HepG2 (cell line): Measurements from ENCODE around the gene TMCC1. TPM values are rescaled to one million over a fixed set of nuclear protein-coding genes. Genes with fewer than 3 reads are reported as not detected.

ENCODE experiments used
- ASH2L ChIP-seq: fragments of 300-600, 200-600 bp; sonication (generic); IDR thresholded peaks from 2 replicates; pipeline ENCODE4 v1.7.0; 2017; ENCODE audit warnings: low read depth, mild to moderate bottlenecking, moderate library complexity, mixed read lengths, low read length; ENCODE audit not compliant: insufficient read length
- ATF7 ChIP-seq, 2 experiments: fragments of 450-650 bp in 1 of 2; sonication (generic) in 1 of 2; formaldehyde crosslinking in 1 of 2; IDR thresholded peaks; 2 replicates each; pipeline versions ENCODE4 v1.4.0 to v1.6.1; 2016 to 2020; ENCODE audit warnings: antibody characterized with exemption in 1 of 2, mild to moderate bottlenecking in 1 of 2, missing genetic modification reagents in 1 of 2
- CCAR2 ChIP-seq: fragments of 200-400 bp; formaldehyde crosslinking; optimal IDR thresholded peaks from 2 replicates; pipeline ENCODE3; 2018; ENCODE audit warnings: low read depth, mild to moderate bottlenecking, low read length, moderate library complexity
- CREM ChIP-seq, 2 experiments: sonication (generic) in 1 of 2; formaldehyde crosslinking in 1 of 2; IDR thresholded peaks; 2 replicates each; pipeline versions ENCODE4 v1.4.0 to v1.6.1; 2016 to 2020; ENCODE audit warnings: antibody characterized with exemption in 1 of 2, mild to moderate bottlenecking in 1 of 2, missing genetic modification reagents in 1 of 2
- GPN1 ChIP-seq: sonication (generic); formaldehyde crosslinking; IDR thresholded peaks from 2 replicates; pipeline ENCODE4 v1.5.1; 2020; ENCODE audit warnings: missing genetic modification reagents, borderline replicate concordance
- MED1 ChIP-seq: sonication (generic); formaldehyde crosslinking; IDR thresholded peaks from 2 replicates; pipeline ENCODE4 v1.4.0; 2020; ENCODE audit warnings: missing genetic modification reagents
- MTERF4 ChIP-seq: sonication (generic); formaldehyde crosslinking; IDR thresholded peaks from 2 replicates; pipeline ENCODE4 v1.8.0; 2023; ENCODE audit warnings: mild to moderate bottlenecking, missing genetic modification reagents
- PRMT3 ChIP-seq: sonication (generic); formaldehyde crosslinking; IDR thresholded peaks from 2 replicates; pipeline ENCODE4 v1.8.1; 2022; ENCODE audit warnings: low read depth, mild to moderate bottlenecking, moderate library complexity, missing genetic modification reagents, borderline replicate concordance
- SAP130 ChIP-seq: IDR thresholded peaks from 2 replicates; pipeline ENCODE4 v1.6.1; 2016; ENCODE audit warnings: low read depth
- TFE3 ChIP-seq: IDR thresholded peaks from 2 replicates; pipeline ENCODE4 v1.6.1; 2016
- ZBTB26 ChIP-seq: IDR thresholded peaks from 2 replicates; pipeline ENCODE4 v1.6.1; 2016; ENCODE audit warnings: missing compliant biosample characterization, missing genetic modification reagents, borderline replicate concordance
- ZNF17 ChIP-seq: sonication (generic); formaldehyde crosslinking; IDR thresholded peaks from 2 replicates; pipeline ENCODE4 v1.5.0; 2020; ENCODE audit warnings: mild to moderate bottlenecking, missing genetic modification reagents
- ZNF496 ChIP-seq: sonication (generic); formaldehyde crosslinking; IDR thresholded peaks from 2 replicates; pipeline ENCODE4 v1.8.1; 2023; ENCODE audit warnings: mild to moderate bottlenecking, moderate library complexity, missing genetic modification reagents; ENCODE audit not compliant: insufficient replicate concordance
- ZSCAN20 ChIP-seq: sonication (generic); formaldehyde crosslinking; IDR thresholded peaks from 2 replicates; pipeline ENCODE4 v1.4.0; 2020; ENCODE audit warnings: missing genetic modification reagents, mild to moderate bottlenecking, borderline replicate concordance
- polyA plus RNA-seq, 8 experiments: library from polyadenylated mRNA; depleted of rRNA in 3 of 8; stranded (reverse) in 7 of 8; unstranded in 1 of 8; fragments of >200 nt; fragmentation: Illumina TruSeq in 4 of 8; extraction: Trizol in 4 of 8; gene quantifications; 2 replicates each; pipeline versions ENCODE4 v1.2.1 to v1.2.3, GENCODE V29; 2011 to 2016; ENCODE audit warnings: low read depth in 4 of 8, missing spikeins in 1 of 8, mixed read lengths in 1 of 8; ENCODE audit not compliant: insufficient read depth in 1 of 8
- total RNA-seq, 5 experiments: library from RNA; depleted of rRNA; stranded (reverse); fragments of >200 nt; fragmentation: Illumina TruSeq; extraction: Trizol; gene quantifications; 2 replicates each; pipeline ENCODE4 v1.2.3, GENCODE V29; 2016; ENCODE audit warnings: low read depth in 1 of 5
- TF ChIP-seq, protein P1 (sequence below): sonication (generic); formaldehyde crosslinking; IDR thresholded peaks from 2 replicates; pipeline ENCODE4 v1.9.0; 2021; ENCODE audit warnings: missing genetic modification reagents, borderline replicate concordance
- TF ChIP-seq, protein P2 (sequence below): sonication (generic); formaldehyde crosslinking; IDR thresholded peaks from 2 replicates; pipeline ENCODE4 v1.8.1; 2023; ENCODE audit warnings: mild to moderate bottlenecking, missing genetic modification reagents, borderline replicate concordance
- TF ChIP-seq, protein P3 (sequence below): IDR thresholded peaks from 2 replicates; pipeline ENCODE4 v1.4.0; 2020; ENCODE audit warnings: mild to moderate bottlenecking, missing genetic modification reagents

TMCC1 gene
- total and polyA plus RNA-seq, 2 of the 13 experiments (the other 11 are each of a cell fraction or from before 2014, with no cell fraction given): 12.1 to 264 TPM

DNA sequence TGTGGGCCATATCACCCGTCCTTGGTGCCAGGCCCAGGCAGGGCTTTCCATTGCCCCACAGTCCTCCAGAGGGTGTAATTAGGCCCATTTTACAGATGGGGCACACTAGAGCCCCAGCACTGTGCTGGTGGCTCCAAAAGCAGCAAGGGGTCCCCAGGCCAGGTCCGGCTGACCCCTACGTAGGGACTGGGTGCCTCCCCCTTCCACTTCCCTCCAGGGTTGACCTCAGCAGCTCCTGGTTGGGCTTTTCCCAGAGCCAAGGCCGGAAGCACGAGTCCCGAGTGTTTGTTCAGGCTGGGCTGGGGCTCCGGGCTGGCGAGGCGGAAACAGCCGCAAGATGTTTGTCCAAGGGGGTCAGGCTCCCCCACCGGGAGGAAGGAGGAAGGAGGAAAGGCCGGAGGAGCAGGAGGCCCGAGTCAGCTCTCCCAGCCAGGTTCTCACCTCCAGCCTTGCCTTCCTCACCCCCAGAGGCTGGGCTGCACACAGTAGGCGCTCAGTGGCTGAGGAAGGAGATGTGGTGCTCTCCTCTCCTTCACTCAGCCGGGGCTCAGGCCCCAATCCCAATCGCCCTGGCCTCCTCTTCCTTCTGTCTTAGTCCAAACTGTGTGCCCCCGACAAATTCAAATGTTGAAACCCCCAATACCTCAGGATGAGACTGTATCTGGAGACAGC lies 269.9 kb downstream of the TMCC1 start (continued):
- TF ChIP-seq, protein P1, sequence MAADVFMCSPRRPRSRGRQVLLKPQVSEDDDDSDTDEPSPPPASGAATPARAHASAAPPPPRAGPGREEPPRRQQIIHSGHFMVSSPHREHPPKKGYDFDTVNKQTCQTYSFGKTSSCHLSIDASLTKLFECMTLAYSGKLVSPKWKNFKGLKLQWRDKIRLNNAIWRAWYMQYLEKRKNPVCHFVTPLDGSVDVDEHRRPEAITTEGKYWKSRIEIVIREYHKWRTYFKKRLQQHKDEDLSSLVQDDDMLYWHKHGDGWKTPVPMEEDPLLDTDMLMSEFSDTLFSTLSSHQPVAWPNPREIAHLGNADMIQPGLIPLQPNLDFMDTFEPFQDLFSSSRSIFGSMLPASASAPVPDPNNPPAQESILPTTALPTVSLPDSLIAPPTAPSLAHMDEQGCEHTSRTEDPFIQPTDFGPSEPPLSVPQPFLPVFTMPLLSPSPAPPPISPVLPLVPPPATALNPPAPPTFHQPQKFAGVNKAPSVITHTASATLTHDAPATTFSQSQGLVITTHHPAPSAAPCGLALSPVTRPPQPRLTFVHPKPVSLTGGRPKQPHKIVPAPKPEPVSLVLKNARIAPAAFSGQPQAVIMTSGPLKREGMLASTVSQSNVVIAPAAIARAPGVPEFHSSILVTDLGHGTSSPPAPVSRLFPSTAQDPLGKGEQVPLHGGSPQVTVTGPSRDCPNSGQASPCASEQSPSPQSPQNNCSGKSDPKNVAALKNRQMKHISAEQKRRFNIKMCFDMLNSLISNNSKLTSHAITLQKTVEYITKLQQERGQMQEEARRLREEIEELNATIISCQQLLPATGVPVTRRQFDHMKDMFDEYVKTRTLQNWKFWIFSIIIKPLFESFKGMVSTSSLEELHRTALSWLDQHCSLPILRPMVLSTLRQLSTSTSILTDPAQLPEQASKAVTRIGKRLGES: no peak
- TF ChIP-seq ASH2L (no peak), ZNF17 (CRISPR knock-in tag) (no peak), ZNF496 (no peak), ATF7 (IDR thresholded peaks at IDR 0.05) (no peak), ATF7 (CRISPR knock-in tag; IDR thresholded peaks at IDR 0.05) (no peak), MTERF4 (CRISPR knock-in tag) (no peak), ZSCAN20 (CRISPR knock-in tag) (no peak), GPN1 (CRISPR knock-in tag) (no peak), MED1 (CRISPR knock-in tag) (peak; percentile 73), CREM (IDR thresholded peaks at IDR 0.05) (no peak; the same call in 1 of the 2 replicates), CREM (CRISPR knock-in tag; IDR thresholded peaks at IDR 0.05) (no peak), ZBTB26 (CRISPR knock-in tag) (no peak), SAP130 (CRISPR knock-in tag) (peak; percentile 46), TFE3 (CRISPR knock-in tag) (peak; percentile 67; the same call in 1 of the 2 replicates), PRMT3 (CRISPR knock-in tag) (no peak), CCAR2 (no peak)
- TF ChIP-seq, protein P2, sequence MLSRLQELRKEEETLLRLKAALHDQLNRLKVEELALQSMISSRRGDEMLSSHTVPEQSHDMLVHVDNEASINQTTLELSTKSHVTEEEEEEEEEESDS (CRISPR knock-in tag): no peak
- TF ChIP-seq, protein P3, sequence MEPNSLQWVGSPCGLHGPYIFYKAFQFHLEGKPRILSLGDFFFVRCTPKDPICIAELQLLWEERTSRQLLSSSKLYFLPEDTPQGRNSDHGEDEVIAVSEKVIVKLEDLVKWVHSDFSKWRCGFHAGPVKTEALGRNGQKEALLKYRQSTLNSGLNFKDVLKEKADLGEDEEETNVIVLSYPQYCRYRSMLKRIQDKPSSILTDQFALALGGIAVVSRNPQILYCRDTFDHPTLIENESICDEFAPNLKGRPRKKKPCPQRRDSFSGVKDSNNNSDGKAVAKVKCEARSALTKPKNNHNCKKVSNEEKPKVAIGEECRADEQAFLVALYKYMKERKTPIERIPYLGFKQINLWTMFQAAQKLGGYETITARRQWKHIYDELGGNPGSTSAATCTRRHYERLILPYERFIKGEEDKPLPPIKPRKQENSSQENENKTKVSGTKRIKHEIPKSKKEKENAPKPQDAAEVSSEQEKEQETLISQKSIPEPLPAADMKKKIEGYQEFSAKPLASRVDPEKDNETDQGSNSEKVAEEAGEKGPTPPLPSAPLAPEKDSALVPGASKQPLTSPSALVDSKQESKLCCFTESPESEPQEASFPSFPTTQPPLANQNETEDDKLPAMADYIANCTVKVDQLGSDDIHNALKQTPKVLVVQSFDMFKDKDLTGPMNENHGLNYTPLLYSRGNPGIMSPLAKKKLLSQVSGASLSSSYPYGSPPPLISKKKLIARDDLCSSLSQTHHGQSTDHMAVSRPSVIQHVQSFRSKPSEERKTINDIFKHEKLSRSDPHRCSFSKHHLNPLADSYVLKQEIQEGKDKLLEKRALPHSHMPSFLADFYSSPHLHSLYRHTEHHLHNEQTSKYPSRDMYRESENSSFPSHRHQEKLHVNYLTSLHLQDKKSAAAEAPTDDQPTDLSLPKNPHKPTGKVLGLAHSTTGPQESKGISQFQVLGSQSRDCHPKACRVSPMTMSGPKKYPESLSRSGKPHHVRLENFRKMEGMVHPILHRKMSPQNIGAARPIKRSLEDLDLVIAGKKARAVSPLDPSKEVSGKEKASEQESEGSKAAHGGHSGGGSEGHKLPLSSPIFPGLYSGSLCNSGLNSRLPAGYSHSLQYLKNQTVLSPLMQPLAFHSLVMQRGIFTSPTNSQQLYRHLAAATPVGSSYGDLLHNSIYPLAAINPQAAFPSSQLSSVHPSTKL (CRISPR knock-in tag): peak; percentile 72
